ENCODE results near the gene PPTC7.
A peak's percentile ranks its signal among the peaks of the same experiment; 100 is the strongest.
"Not testable (repeated sequence)": the region's sequence is repeated elsewhere in the genome, so short reads cannot be mapped to it uniquely, and the experiment has no call there.

Gene PPTC7

DNA sequence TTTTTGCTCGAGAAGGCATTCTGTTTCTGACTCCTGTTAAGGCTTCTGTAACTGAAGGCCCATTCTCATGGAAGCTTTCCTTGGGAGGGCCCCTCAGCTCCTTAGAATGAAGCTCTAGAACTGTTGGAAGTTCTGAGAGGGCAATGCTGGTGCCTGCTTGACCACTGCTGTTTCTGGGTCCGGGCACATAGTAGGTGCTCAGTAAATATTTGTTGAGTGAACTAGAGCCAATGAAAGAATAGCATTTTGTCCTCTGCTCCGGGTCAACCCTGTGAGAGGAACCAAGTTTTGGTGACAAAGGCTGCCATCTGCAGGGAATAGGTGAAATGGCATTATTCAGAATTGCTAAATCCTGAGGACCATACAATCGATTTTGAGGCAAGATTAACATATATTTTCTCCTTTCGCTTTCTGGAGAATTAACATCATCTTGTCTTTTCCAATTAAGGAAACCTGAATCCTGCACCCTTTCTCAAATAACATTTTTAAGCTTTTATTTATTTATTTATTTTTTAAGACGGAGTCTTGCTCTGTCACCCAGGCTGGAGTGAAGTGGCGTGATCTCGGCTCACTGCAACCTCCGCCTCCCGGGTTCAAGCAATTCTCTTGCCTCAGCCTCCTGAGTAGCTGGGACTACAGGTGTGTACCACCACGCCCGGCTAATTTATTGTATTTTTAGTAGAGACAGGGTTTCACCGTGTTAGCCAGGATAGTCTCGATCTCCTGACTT lies 19.1 kb upstream of the PPTC7 start:
- H3K4me1 ChIP-seq (ENCODE audit: insufficient read depth, low read length, severe bottlenecking), result peaks cover 22% of the 10 kb centered on the region
- not testable (repeated sequence) for H3K27ac ChIP-seq (ENCODE audit: low read depth, low read length, poor library complexity, severe bottlenecking); H3K4me2 ChIP-seq (ENCODE audit: low read length); H3K4me3 ChIP-seq (ENCODE audit: low read depth, low read length, poor library complexity, severe bottlenecking); H3K27me3 ChIP-seq (ENCODE audit: insufficient read depth, low read length); H3K36me3 ChIP-seq (ENCODE audit: insufficient read depth, low read length); H3K9me3 ChIP-seq (ENCODE audit: low read length); H3K9ac ChIP-seq (ENCODE audit: low read length); H3K9me2 ChIP-seq (ENCODE audit: low read depth, low read length); H3K79me2 ChIP-seq (ENCODE audit: insufficient read depth, low read length); H4K20me1 ChIP-seq (ENCODE audit: insufficient read depth, low read length); H3F3A ChIP-seq (ENCODE audit: insufficient read depth, low read length); H2AFZ ChIP-seq (ENCODE audit: low read length)
- TF ChIP-seq CTCF (IDR thresholded peaks at IDR 0.05; ENCODE audit: low read length), result peak; percentile 53

DNA sequence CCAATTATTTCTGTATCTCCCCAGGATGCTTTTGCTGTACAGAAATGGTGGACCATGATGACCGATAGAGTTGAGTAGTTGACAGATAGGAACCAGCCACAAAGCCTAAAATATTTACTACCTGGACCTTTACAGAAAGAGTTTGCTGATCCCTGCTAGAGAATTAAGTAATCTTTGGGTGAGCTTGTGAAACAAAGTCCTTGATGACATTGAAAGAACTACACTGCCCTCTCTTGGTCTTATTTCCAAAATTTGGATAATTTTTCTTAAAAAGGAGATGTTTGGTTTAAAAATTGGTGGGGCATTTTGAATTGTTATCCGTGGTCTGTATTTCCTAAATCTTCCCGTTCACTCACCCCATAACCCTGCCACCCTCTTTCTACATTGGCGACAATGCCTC lies 17.1 kb upstream of the PPTC7 start:
- Histone ChIP-seq H3K27ac (ENCODE audit: low read depth, low read length, poor library complexity, severe bottlenecking) (no peak overlapping the region), H3K9me3 (ENCODE audit: low read length) (no peaks in the 10 kb centered on the region), H3F3A (ENCODE audit: insufficient read depth, low read length) (no peaks in the 10 kb centered on the region), H3K79me2 (ENCODE audit: insufficient read depth, low read length) (no peaks in the 10 kb centered on the region), H2AFZ (ENCODE audit: low read length) (no peak overlapping the region; the same call in 1 of the 2 replicates), H3K4me2 (ENCODE audit: low read length) (no peak overlapping the region), H3K36me3 (ENCODE audit: insufficient read depth, low read length) (no peaks in the 10 kb centered on the region), H3K9ac (ENCODE audit: low read length) (no peak overlapping the region), H3K9me2 (ENCODE audit: low read depth, low read length) (no peaks in the 10 kb centered on the region), H4K20me1 (ENCODE audit: insufficient read depth, low read length) (no peaks in the 10 kb centered on the region), H3K27me3 (ENCODE audit: insufficient read depth, low read length) (no peaks in the 10 kb centered on the region), H3K4me3 (ENCODE audit: low read depth, low read length, poor library complexity, severe bottlenecking) (no peak overlapping the region), H3K4me1 (ENCODE audit: insufficient read depth, low read length, severe bottlenecking) (peaks cover 10% of the 10 kb centered on the region)
- TF ChIP-seq EZH2 (IDR thresholded peaks at IDR 0.05; ENCODE audit: borderline replicate concordance, low read length), result no peak
- TF ChIP-seq CTCF (IDR thresholded peaks at IDR 0.05; ENCODE audit: low read length), result peak; percentile 48

GRCh38 chr12:110599334-110599733 lies 16.2 kb upstream of the PPTC7 start:
- Histone ChIP-seq H3K27me3 (ENCODE audit: insufficient read depth, low read length) (no peaks in the 10 kb centered on the region), H3K4me1 (ENCODE audit: insufficient read depth, low read length, severe bottlenecking) (peaks cover 5% of the 10 kb centered on the region), H3K4me2 (ENCODE audit: low read length) (no peak overlapping the region), H3K9me2 (ENCODE audit: low read depth, low read length) (no peaks in the 10 kb centered on the region), H3K79me2 (ENCODE audit: insufficient read depth, low read length) (no peaks in the 10 kb centered on the region), H2AFZ (ENCODE audit: low read length) (no peak overlapping the region), H3K4me3 (ENCODE audit: low read depth, low read length, poor library complexity, severe bottlenecking) (no peak overlapping the region), H3K9me3 (ENCODE audit: low read length) (no peaks in the 10 kb centered on the region), H3F3A (ENCODE audit: insufficient read depth, low read length) (no peaks in the 10 kb centered on the region), H3K27ac (ENCODE audit: low read depth, low read length, poor library complexity, severe bottlenecking) (no peak overlapping the region), H3K9ac (ENCODE audit: low read length) (no peak overlapping the region), H4K20me1 (ENCODE audit: insufficient read depth, low read length) (no peaks in the 10 kb centered on the region), H3K36me3 (ENCODE audit: insufficient read depth, low read length) (no peaks in the 10 kb centered on the region)
- no peak for TF ChIP-seq EZH2 (IDR thresholded peaks at IDR 0.05; ENCODE audit: borderline replicate concordance, low read length)
- no peak for TF ChIP-seq CTCF (IDR thresholded peaks at IDR 0.05; ENCODE audit: low read length)
